Upper lobe of right lung (tissue), 1 donor: ENCODE results near the gene PRKN. TPM values are rescaled to one million over a fixed set of nuclear protein-coding genes. Genes with fewer than 3 reads are reported as not detected.

ENCODE experiments used
- ATAC-seq: fragments of 200-7000 bp; cut with Tn5 transposase; one replicate; pipeline ENCODE4 v1.9.1; 2020; ENCODE audit warnings: mild to moderate bottlenecking, moderate library complexity
- DNase-seq: peaks from one replicate; pipeline ENCODE4 v3.0.0-alpha.2; 2020
- H3K27ac ChIP-seq: fragments of 200-600 bp; one replicate; pipeline ENCODE4 v1.8.0; 2022
- H3K27me3 ChIP-seq: fragments of 200-600 bp; one replicate; pipeline ENCODE4 v1.8.0; 2022; ENCODE audit warnings: mild to moderate bottlenecking
- H3K36me3 ChIP-seq: fragments of 200-600 bp; one replicate; pipeline ENCODE4 v1.8.0; 2022
- H3K4me1 ChIP-seq: fragments of 200-600 bp; one replicate; pipeline ENCODE4 v1.8.0; 2022
- H3K4me3 ChIP-seq: fragments of 200-600 bp; one replicate; pipeline ENCODE4 v1.8.0; 2022; ENCODE audit warnings: mild to moderate bottlenecking
- H3K9me3 ChIP-seq: fragments of 200-600 bp; one replicate; pipeline ENCODE4 v1.8.0; 2022
- CTCF ChIP-seq: fragments of 200-600 bp; IDR thresholded peaks from one replicate; pipeline ENCODE4 v1.8.0; 2022; ENCODE audit warnings: antibody characterized with exemption
- intact Hi-C: fragments of 100-400 bp; cut with DNase I; formaldehyde crosslinking; loops from one replicate; pipeline ENCODE4 v1.11.0; 2022
- total RNA-seq: library from RNA; stranded (reverse); fragmentation: NEBNext Ultra II Directional; extraction: Animal tissue kit (Norgen Biotek cat#: 25700); gene quantifications from one replicate; pipeline ENCODE4 v1.2.1, GENCODE V29; 2021
- donor health status: DM: no; HTN: yes; CAD: no; lungs with severe emphysema.

Gene PRKN
- total RNA-seq, 1 donor from 2014 or later: 2.7 TPM

- Histone ChIP-seq H3K27me3 (no peaks in the 10 kb centered on the region), H3K4me1 (no peaks in the 10 kb centered on the region), H3K4me3 (no peak overlapping the region), H3K36me3 (no peaks in the 10 kb centered on the region), H3K27ac (no peak overlapping the region), H3K9me3 (no peaks in the 10 kb centered on the region)
- DNase-seq: no peak
- intact Hi-C loops: no loop called here
- ATAC-seq: no peak
- no peak for TF ChIP-seq CTCF
Measured at GRCh38 chr6:162238675-162239074, 488.9 kb downstream of the PRKN start.

- intact Hi-C loops: no loop called here
- Histone ChIP-seq H3K36me3 (no peaks in the 10 kb centered on the region), H3K4me1 (no peaks in the 10 kb centered on the region), H3K4me3 (no peak overlapping the region), H3K27ac (no peak overlapping the region), H3K9me3 (no peaks in the 10 kb centered on the region), H3K27me3 (no peaks in the 10 kb centered on the region)
- DNase-seq (no peak), ATAC-seq (no peak)
- TF ChIP-seq CTCF: no peak
Measured at GRCh38 chr6:162237331-162237730, 490.2 kb downstream of the PRKN start.

- Histone ChIP-seq H3K4me1 (no peaks in the 10 kb centered on the region), H3K27ac (no peak overlapping the region), H3K4me3 (no peak overlapping the region), H3K9me3 (no peaks in the 10 kb centered on the region), H3K27me3 (no peaks in the 10 kb centered on the region), H3K36me3 (no peaks in the 10 kb centered on the region)
- ATAC-seq (no peak), DNase-seq (no peak)
- TF ChIP-seq CTCF: no peak
- intact Hi-C loops: no loop called here
Measured at GRCh38 chr6:162234631-162235030, 492.9 kb downstream of the PRKN start.

GRCh38 chr6:162230147-162230752, 497.3 kb downstream of the PRKN start:
- DNase-seq (no peak), ATAC-seq (peak; percentile 46)
- TF ChIP-seq CTCF: no peak
- H3K36me3 ChIP-seq: no peaks in the 10 kb centered on the region
- no peaks in the 10 kb centered on the region for H3K9me3 ChIP-seq
- H3K4me1 ChIP-seq: no peaks in the 10 kb centered on the region
- H3K27ac ChIP-seq: no peak overlapping the region
- H3K4me3 ChIP-seq: no peak overlapping the region
- intact Hi-C loops: no loop called here
- no peaks in the 10 kb centered on the region for H3K27me3 ChIP-seq

GRCh38 chr6:162229093-162229492, 498.5 kb downstream of the PRKN start:
- no peaks in the 10 kb centered on the region for H3K36me3 ChIP-seq
- intact Hi-C loops: no loop called here

More at GRCh38 chr6:162229093-162229492, 498.5 kb downstream of the PRKN start:
- ATAC-seq (no peak), DNase-seq (no peak)
- Histone ChIP-seq H3K27ac (no peak overlapping the region), H3K27me3 (no peaks in the 10 kb centered on the region), H3K9me3 (no peaks in the 10 kb centered on the region), H3K4me3 (no peak overlapping the region), H3K4me1 (no peaks in the 10 kb centered on the region)
- TF ChIP-seq CTCF: no peak
